Measurements from ENCODE around the gene ADARB1. TPM values are rescaled to one million over a fixed set of nuclear protein-coding genes. Genes with fewer than 3 reads are reported as not detected.

The ADARB1 gene
- 14.1 and 21.0 TPM in 2 replicates for total RNA-seq (2014; rRNA removed)
- Bru-seq, nascent RNA: percentile 83 among the genes with signal in this experiment
- percentile 81 among the genes with signal in this experiment for BruChase-seq, experiment 1, labeled RNA remaining after a 6-hour chase
- percentile 79 among the genes with signal in this experiment for BruChase-seq, experiment 2, labeled RNA remaining after a 2-hour chase
- long read RNA-seq, full-length matches to known transcripts: 12 of 131 reads
- long read RNA-seq, partial matches to known transcripts: 41 of 131 reads
- long read RNA-seq, other reads (novel, unspliced or antisense): 78 of 131 reads

GRCh38 chr21:45074048-45074817 is at the start of gene ADARB1:
Gene ADARB1 (plus strand): TSS chr21:45074580. CDS start chr21:45171657, 97,077 bp downstream.
- Histone ChIP-seq H3K27ac (ENCODE audit: low read length) (peak within 1 kb of the TSS; percentile 41), H4K20me1 (ENCODE audit: low read length) (no peaks in the 10 kb centered on the region), H3K4me3 (ENCODE audit: low read length) (peak within 1 kb of the TSS; percentile 88), H3K4me1 (ENCODE audit: insufficient read depth, low read length) (peaks cover 21% of the 10 kb centered on the region; the same call in 1 of the 2 replicates), H3K9me3 (ENCODE audit: low read length) (no peaks in the 10 kb centered on the region), H3K9me2 (replicated peaks; ENCODE audit: low read length) (no peaks in the 10 kb centered on the region), H2AFZ (ENCODE audit: low read length) (peak within 1 kb of the TSS; percentile 75), H3K27me3 (ENCODE audit: low read length) (no peaks in the 10 kb centered on the region), H3F3A (ENCODE audit: low read length, unreplicated experiment) (no peaks in the 10 kb centered on the region), H3K36me3 (ENCODE audit: low read depth, low read length) (no peaks in the 10 kb centered on the region), H3K9ac (ENCODE audit: low read length) (peak within 1 kb of the TSS; percentile 65), H3K79me2 (ENCODE audit: low read length) (peaks cover 44% of the 10 kb centered on the region), H3K4me2 (ENCODE audit: low read length) (peak within 1 kb of the TSS; percentile 95)
- CTCF ChIA-PET: interaction anchor here (1.6 kb wide), 1 partner anchor 28 kb away, joined by 11 read pairs; no protein-coding TSS in a partner anchor
- ATAC-seq: peak; percentile 46
- no TSS peak for BruUV-seq (replicated peaks)
- POLR2A ChIA-PET (ENCODE audit: unreplicated experiment): no interaction called here
- intact Hi-C loops (cut with micrococcal nuclease): loop anchor here (2.0 to 10.0 kb wide), 3 partner anchors 29 to 129 kb away; partner anchors contain the start of gene SLX9
- no peak for TF ChIP-seq EZH2phosphoT487 (IDR thresholded peaks at IDR 0.05; ENCODE audit: borderline replicate concordance, low read length)
- TF ChIP-seq CTCF (conservative IDR thresholded peaks at IDR 0.05; ENCODE audit: low read depth, low read length): no peak
- TF ChIP-seq EZH2 (IDR thresholded peaks at IDR 0.05; ENCODE audit: low read length, unreplicated experiment): no peak
- DNase-seq: peak; percentile 62

- Histone ChIP-seq H3K9ac (ENCODE audit: low read length) (no peak overlapping the region), H3K9me2 (replicated peaks; ENCODE audit: low read length) (no peaks in the 10 kb centered on the region), H3K79me2 (ENCODE audit: low read length) (no peaks in the 10 kb centered on the region), H3K4me1 (ENCODE audit: insufficient read depth, low read length) (no peaks in the 10 kb centered on the region), H4K20me1 (ENCODE audit: low read length) (no peaks in the 10 kb centered on the region), H3K36me3 (ENCODE audit: low read depth, low read length) (no peaks in the 10 kb centered on the region), H3F3A (ENCODE audit: low read length, unreplicated experiment) (no peaks in the 10 kb centered on the region), H3K9me3 (ENCODE audit: low read length) (no peaks in the 10 kb centered on the region), H3K27ac (ENCODE audit: low read length) (no peak overlapping the region), H3K27me3 (ENCODE audit: low read length) (no peaks in the 10 kb centered on the region), H2AFZ (ENCODE audit: low read length) (no peak overlapping the region), H3K4me3 (ENCODE audit: low read length) (no peak overlapping the region), H3K4me2 (ENCODE audit: low read length) (no peak overlapping the region)
- TF ChIP-seq EZH2 (IDR thresholded peaks at IDR 0.05; ENCODE audit: low read length, unreplicated experiment): no peak
- DNase-seq: no peak
- intact Hi-C loops (cut with micrococcal nuclease): no loop called here
- no peak for ATAC-seq
- POLR2A ChIA-PET (ENCODE audit: unreplicated experiment): no interaction called here
- CTCF ChIA-PET: no interaction called here
- no TSS peak for BruUV-seq (replicated peaks)
These were observed 48.2 kb upstream of the ADARB1 start for GRCh38 chr21:45026066-45026745.

GRCh38 chr21:45026826-45027225 is 47.6 kb upstream of the ADARB1 start:
- DNase-seq: no peak
- H3K79me2 ChIP-seq (ENCODE audit: low read length): no peaks in the 10 kb centered on the region
- no peak overlapping the region for H3K27ac ChIP-seq (ENCODE audit: low read length)
- no peak for ATAC-seq
- no peak for TF ChIP-seq EZH2 (IDR thresholded peaks at IDR 0.05; ENCODE audit: low read length, unreplicated experiment)
- no peak for TF ChIP-seq CTCF (conservative IDR thresholded peaks at IDR 0.05; ENCODE audit: low read depth, low read length)
- no peak for TF ChIP-seq EZH2phosphoT487 (IDR thresholded peaks at IDR 0.05; ENCODE audit: borderline replicate concordance, low read length)
- no peaks in the 10 kb centered on the region for H3K27me3 ChIP-seq (ENCODE audit: low read length)
- no peak overlapping the region for H3K9ac ChIP-seq (ENCODE audit: low read length)
- ChIA-PET POLR2A (ENCODE audit: unreplicated experiment) (no interaction called here), CTCF (no interaction called here)
- H4K20me1 ChIP-seq (ENCODE audit: low read length): no peaks in the 10 kb centered on the region
- H3K4me3 ChIP-seq (ENCODE audit: low read length): no peak overlapping the region
- H2AFZ ChIP-seq (ENCODE audit: low read length): no peak overlapping the region
- H3K36me3 ChIP-seq (ENCODE audit: low read depth, low read length): no peaks in the 10 kb centered on the region
- no peaks in the 10 kb centered on the region for H3F3A ChIP-seq (ENCODE audit: low read length, unreplicated experiment)
- no TSS peak for BruUV-seq (replicated peaks)
- intact Hi-C loops (cut with micrococcal nuclease): no loop called here
- no peaks in the 10 kb centered on the region for H3K4me1 ChIP-seq (ENCODE audit: insufficient read depth, low read length)
- no peaks in the 10 kb centered on the region for H3K9me2 ChIP-seq (replicated peaks; ENCODE audit: low read length)
- no peak overlapping the region for H3K4me2 ChIP-seq (ENCODE audit: low read length)
- no peaks in the 10 kb centered on the region for H3K9me3 ChIP-seq (ENCODE audit: low read length)

Measured in PC-3 (cell line).